Mesendoderm (in vitro differentiated cells): ENCODE measurements around the gene GATAD2A.

Source experiments
- DNase-seq: peaks from one replicate; pipeline ENCODE4 v3.0.0; 2013
- H2AK5ac ChIP-seq: 2 replicates; pipeline ENCODE4 v1.6.1; 2013; ENCODE audit warnings: low read length, inconsistent platforms
- H2BK120ac ChIP-seq: 2 replicates; pipeline ENCODE4 v1.6.1; 2013; ENCODE audit warnings: low read depth, mild to moderate bottlenecking, low read length, moderate library complexity, mixed read lengths
- H2BK15ac ChIP-seq: replicated peaks from 2 replicates; pipeline ENCODE4 v1.6.1; 2013; ENCODE audit warnings: low read depth, mild to moderate bottlenecking, moderate library complexity
- H2BK5ac ChIP-seq: 2 replicates; pipeline ENCODE4 v1.6.1; 2013; ENCODE audit warnings: low read length, inconsistent platforms
- H3K18ac ChIP-seq: 2 replicates; pipeline ENCODE4 v1.6.1; 2013; ENCODE audit warnings: mild to moderate bottlenecking, low read length, mixed read lengths
- H3K23ac ChIP-seq: one replicate; pipeline ENCODE4 v1.6.1; 2013; ENCODE audit warnings: low read length
- H3K27ac ChIP-seq: 2 replicates; pipeline ENCODE4 v1.5.1; 2013; ENCODE audit warnings: low read depth, mild to moderate bottlenecking, inconsistent platforms, low read length, moderate library complexity
- H3K27me3 ChIP-seq: 2 replicates; pipeline ENCODE4 v1.6.1; 2013; ENCODE audit warnings: low read length, control low read depth, mild to moderate bottlenecking, inconsistent platforms; ENCODE audit not compliant: insufficient read depth, poor library complexity
- H3K36me3 ChIP-seq: 2 replicates; pipeline ENCODE4 v1.6.1; 2013; ENCODE audit warnings: low read length, inconsistent platforms; ENCODE audit not compliant: control insufficient read depth, insufficient read depth
- H3K4ac ChIP-seq: one replicate; pipeline ENCODE4 v1.6.1; 2013; ENCODE audit warnings: low read depth, mild to moderate bottlenecking, low read length, moderate library complexity
- H3K4me1 ChIP-seq: 2 replicates; pipeline ENCODE4 v1.6.1; 2013; ENCODE audit warnings: low read depth, low read length, inconsistent platforms; ENCODE audit not compliant: control insufficient read depth
- H3K4me2 ChIP-seq: 2 replicates; pipeline ENCODE4 v1.6.1; 2013; ENCODE audit warnings: low read length
- H3K4me3 ChIP-seq: 2 replicates; pipeline ENCODE4 v1.5.1; 2013; ENCODE audit warnings: mild to moderate bottlenecking, low read length
- H3K56ac ChIP-seq: one replicate; pipeline ENCODE4 v1.6.1; 2013; ENCODE audit warnings: low read length
- H3K79me1 ChIP-seq: 2 replicates; pipeline ENCODE4 v1.6.1; 2013; ENCODE audit warnings: low read length, inconsistent platforms
- H3K79me2 ChIP-seq: 2 replicates; pipeline ENCODE4 v1.6.1; 2013; ENCODE audit warnings: mild to moderate bottlenecking, low read length; ENCODE audit not compliant: control insufficient read depth, insufficient read depth
- H3K9ac ChIP-seq: 2 replicates; pipeline ENCODE4 v1.6.1; 2013; ENCODE audit warnings: low read length, inconsistent platforms
- H4K5ac ChIP-seq: one replicate; pipeline ENCODE4 v1.6.1; 2013; ENCODE audit warnings: low read length
- H4K8ac ChIP-seq: one replicate; pipeline ENCODE4 v1.6.1; 2013; ENCODE audit warnings: low read depth, mild to moderate bottlenecking, control low read depth, low read length, moderate library complexity
- WGBS: extraction: QIAGEN DNeasy Blood & Tissue Kit; methylation state at CpG from one replicate; pipeline ENCODE4 v1.1.7; 2013; ENCODE audit warnings: low lambda C conversion rate, missing lambda C conversion rate; ENCODE audit not compliant: insufficient coverage; ENCODE audit errors: extremely low coverage; 5-methylcytosine and 5-hydroxymethylcytosine counted together

GATAD2A gene

GRCh38 chr19:19482809-19483596 is 77.5 kb downstream of the GATAD2A start:
- WGBS = no CpG with 5 or more reads among the region's 19 CpGs
- no peak overlapping the region for H4K8ac ChIP-seq
- H3K27ac ChIP-seq = no peak overlapping the region
- H3K79me1 ChIP-seq = peaks cover 35% of the 10 kb centered on the region
- H3K18ac ChIP-seq = no peak overlapping the region
- no peak overlapping the region for H3K23ac ChIP-seq
- peaks cover 5% of the 10 kb centered on the region for H3K36me3 ChIP-seq
- H3K79me2 ChIP-seq = peaks cover 69% of the 10 kb centered on the region
- no peak overlapping the region for H2AK5ac ChIP-seq
- H3K4me3 ChIP-seq = no peak overlapping the region
- no peak overlapping the region for H2BK15ac ChIP-seq
- no peak overlapping the region for H3K56ac ChIP-seq
- no peak overlapping the region for H4K5ac ChIP-seq
- H3K27me3 ChIP-seq = no peaks in the 10 kb centered on the region
- H3K4me1 ChIP-seq = peaks cover 2% of the 10 kb centered on the region
- no peak overlapping the region for H2BK120ac ChIP-seq
- no peak for DNase-seq
- H3K4ac ChIP-seq = no peak overlapping the region
- H3K9ac ChIP-seq = no peak overlapping the region
- no peak overlapping the region for H2BK5ac ChIP-seq
- no peak overlapping the region for H3K4me2 ChIP-seq

DNA sequence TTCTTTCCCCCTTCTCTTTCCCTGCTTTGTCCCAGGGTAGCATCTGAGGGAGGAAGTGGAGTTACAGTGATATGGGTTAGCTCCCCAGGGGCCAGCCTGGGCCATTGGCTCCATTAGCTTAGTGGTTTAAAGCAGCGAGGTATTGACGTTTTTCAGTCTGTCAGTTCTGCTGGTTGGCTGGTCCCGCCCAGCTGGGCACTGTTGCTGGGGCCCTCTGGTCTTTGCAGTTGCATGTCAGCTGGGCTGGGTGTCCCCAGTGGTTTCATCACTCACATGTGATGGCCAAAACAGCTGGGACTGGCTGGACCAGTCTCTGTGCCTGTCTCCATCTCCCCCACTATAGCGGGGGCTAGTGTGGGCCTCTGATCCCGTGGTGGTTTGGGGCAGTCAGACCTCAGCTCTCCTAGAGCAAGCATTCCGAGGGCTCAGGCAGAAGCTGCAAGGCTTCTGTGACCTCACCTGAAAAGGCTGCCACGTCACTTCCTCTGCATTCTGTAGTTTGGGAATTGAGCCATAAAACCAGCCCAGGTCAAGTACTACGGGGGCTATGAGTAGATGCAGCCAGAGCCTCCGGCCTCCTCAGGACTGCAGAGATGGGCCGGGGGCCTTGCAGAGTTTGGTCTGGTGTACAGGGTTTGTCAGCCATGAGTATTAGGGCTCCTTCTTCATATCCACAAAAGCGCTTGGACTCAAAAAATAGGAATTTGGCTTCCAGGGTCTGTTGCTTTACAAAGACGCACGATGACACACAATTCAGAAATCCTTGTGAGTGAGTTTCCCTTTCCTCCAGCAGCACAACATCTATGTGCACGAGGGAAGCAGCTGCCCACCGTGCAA is 79.9 kb downstream of the GATAD2A start:
- Histone ChIP-seq H2BK120ac (no peak overlapping the region), H2BK5ac (no peak overlapping the region), H3K27me3 (no peaks in the 10 kb centered on the region), H3K4me3 (no peak overlapping the region), H4K5ac (no peak overlapping the region), H3K4me1 (peaks cover 17% of the 10 kb centered on the region), H3K79me1 (peaks cover 35% of the 10 kb centered on the region), H3K36me3 (peaks cover 5% of the 10 kb centered on the region), H3K56ac (peak overlapping the region; percentile 20), H3K9ac (no peak overlapping the region), H3K4me2 (no peak overlapping the region), H3K27ac (no peak overlapping the region), H3K23ac (no peak overlapping the region), H3K4ac (no peak overlapping the region), H2AK5ac (no peak overlapping the region), H3K18ac (no peak overlapping the region), H2BK15ac (no peak overlapping the region), H3K79me2 (peaks cover 56% of the 10 kb centered on the region), H4K8ac (no peak overlapping the region)
- DNase-seq = peak; percentile 82
- no CpG with 5 or more reads among the region's 15 CpGs for WGBS

- Histone ChIP-seq H3K23ac (no peak overlapping the region), H3K4me1 (peaks cover 17% of the 10 kb centered on the region), H3K4me2 (no peak overlapping the region), H3K18ac (no peak overlapping the region), H2BK15ac (no peak overlapping the region), H3K4ac (no peak overlapping the region), H4K8ac (no peak overlapping the region), H3K36me3 (peaks cover 3% of the 10 kb centered on the region), H3K79me2 (peaks cover 54% of the 10 kb centered on the region), H2AK5ac (no peak overlapping the region), H3K9ac (no peak overlapping the region), H3K27ac (no peak overlapping the region), H3K79me1 (peaks cover 33% of the 10 kb centered on the region), H3K27me3 (no peaks in the 10 kb centered on the region), H2BK5ac (no peak overlapping the region), H4K5ac (no peak overlapping the region), H3K56ac (peak overlapping the region; percentile 20), H3K4me3 (no peak overlapping the region), H2BK120ac (no peak overlapping the region)
- DNase-seq = no peak
- no CpG with 5 or more reads among the region's 5 CpGs for WGBS
These were observed 80.5 kb downstream of the GATAD2A start for GRCh38 chr19:19485998-19486290.

DNA sequence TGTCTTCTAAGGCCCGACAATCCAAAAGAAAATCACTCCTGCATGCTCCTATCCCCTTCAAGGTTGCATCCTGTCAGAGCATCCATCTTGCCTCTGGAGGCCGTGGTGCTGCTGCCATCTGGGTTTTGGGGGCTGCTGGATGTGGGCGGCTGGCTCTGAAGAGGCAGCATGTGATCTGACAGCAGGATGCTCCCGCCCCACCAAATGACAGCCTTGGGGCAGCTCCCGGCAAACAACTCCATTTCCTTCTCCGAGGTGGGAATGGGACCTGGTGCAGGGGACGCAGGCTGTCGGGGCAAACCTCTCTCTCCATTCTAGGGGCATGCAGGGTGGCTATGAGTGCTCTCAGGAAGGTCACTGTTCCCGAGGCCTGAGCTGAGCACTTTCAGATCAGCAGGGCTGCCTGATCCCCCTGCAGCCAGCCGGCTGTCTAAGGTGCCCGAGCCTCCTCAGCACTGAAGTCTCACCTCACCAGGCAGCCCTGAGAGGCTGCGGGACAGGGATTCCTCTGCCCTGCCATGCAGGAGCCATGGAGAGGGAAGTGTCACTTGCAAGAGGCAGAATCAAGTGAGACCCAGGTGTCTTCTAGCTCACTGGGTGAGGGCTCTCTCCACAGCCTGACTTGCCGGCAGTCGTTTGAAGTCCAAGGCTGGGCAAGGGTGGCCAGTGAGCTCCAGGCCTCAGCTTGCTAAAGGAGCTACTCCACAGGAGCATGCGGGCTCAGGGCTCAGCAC is 81.0 kb downstream of the GATAD2A start:
- no peak overlapping the region for H3K4me3 ChIP-seq
- WGBS = no CpG with 5 or more reads among the region's 15 CpGs
- peaks cover 55% of the 10 kb centered on the region for H3K79me2 ChIP-seq
- no peak overlapping the region for H3K27ac ChIP-seq
- no peak overlapping the region for H2BK5ac ChIP-seq
- H4K8ac ChIP-seq = no peak overlapping the region
- no peaks in the 10 kb centered on the region for H3K27me3 ChIP-seq
- no peak overlapping the region for H3K9ac ChIP-seq
- peaks cover 2% of the 10 kb centered on the region for H3K36me3 ChIP-seq
- no peak overlapping the region for H3K23ac ChIP-seq
- H2BK120ac ChIP-seq = no peak overlapping the region
- no peak overlapping the region for H2BK15ac ChIP-seq
- H3K18ac ChIP-seq = no peak overlapping the region
- H4K5ac ChIP-seq = no peak overlapping the region
- H3K79me1 ChIP-seq = peaks cover 35% of the 10 kb centered on the region
- H3K4me1 ChIP-seq = peaks cover 17% of the 10 kb centered on the region
- H2AK5ac ChIP-seq = no peak overlapping the region
- H3K56ac ChIP-seq = peak overlapping the region; percentile 25
- H3K4me2 ChIP-seq = no peak overlapping the region
- no peak for DNase-seq
- no peak overlapping the region for H3K4ac ChIP-seq

DNA sequence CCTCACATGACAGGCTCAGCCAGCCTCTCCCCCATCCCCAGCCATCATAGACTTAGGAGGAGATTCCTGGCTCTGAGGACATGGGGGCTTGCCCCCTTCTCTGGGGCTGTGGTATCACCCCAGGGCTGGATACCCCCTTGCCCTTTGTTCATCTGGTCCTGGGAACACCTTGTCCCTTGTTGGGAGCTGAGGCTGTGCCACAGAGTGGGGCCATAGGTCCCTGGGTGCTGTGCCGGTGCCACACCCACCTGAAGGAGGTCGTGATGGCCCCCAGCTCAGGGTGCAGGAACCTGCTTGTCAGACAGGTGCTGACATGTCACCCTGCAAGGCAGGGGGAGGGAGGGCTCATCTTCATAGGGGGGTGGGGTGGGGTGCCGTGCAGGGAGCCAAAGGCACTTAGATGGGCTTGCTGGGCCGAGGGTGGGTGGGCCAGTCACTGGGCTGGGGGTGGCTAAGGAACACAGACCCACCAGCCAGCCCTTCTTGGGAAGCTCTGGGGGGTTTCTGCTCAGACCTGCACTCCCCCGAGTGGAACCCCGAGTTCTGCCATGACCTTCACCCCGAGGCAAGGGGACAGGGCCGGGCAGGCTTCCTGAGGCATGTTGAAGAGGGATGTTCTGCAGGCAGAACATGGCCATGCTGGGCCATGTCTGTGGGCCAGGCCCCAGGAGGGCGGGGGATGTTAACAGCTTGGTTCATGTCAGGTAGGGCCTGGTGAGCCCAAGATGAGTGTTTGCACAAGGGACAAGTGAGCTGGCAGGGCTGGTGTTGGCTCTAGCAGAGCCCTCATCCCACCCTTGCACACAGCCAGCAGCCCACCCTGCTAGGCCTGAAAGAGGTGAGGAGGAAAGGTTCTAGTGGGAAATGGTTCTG is 81.8 kb downstream of the GATAD2A start:
- H3K18ac ChIP-seq = no peak overlapping the region
- peaks cover 39% of the 10 kb centered on the region for H3K79me1 ChIP-seq
- H2BK5ac ChIP-seq = no peak overlapping the region
- no peak overlapping the region for H3K27ac ChIP-seq
- no peak overlapping the region for H2AK5ac ChIP-seq
- H2BK15ac ChIP-seq = no peak overlapping the region
- H3K4me3 ChIP-seq = no peak overlapping the region
- no peaks in the 10 kb centered on the region for H3K27me3 ChIP-seq
- peaks cover 17% of the 10 kb centered on the region for H3K4me1 ChIP-seq
- no peak overlapping the region for H4K8ac ChIP-seq
- no CpG with 5 or more reads among the region's 9 CpGs for WGBS
- peaks cover 2% of the 10 kb centered on the region for H3K36me3 ChIP-seq
- no peak overlapping the region for H3K4me2 ChIP-seq
- H2BK120ac ChIP-seq = no peak overlapping the region
- no peak overlapping the region for H3K56ac ChIP-seq
- no peak overlapping the region for H3K9ac ChIP-seq
- peaks cover 58% of the 10 kb centered on the region for H3K79me2 ChIP-seq
- peak overlapping the region; percentile 6 for H3K23ac ChIP-seq
- H4K5ac ChIP-seq = no peak overlapping the region
- H3K4ac ChIP-seq = no peak overlapping the region
- DNase-seq = no peak
